HG02610 (cell line): ENCODE measurements around the gene UVRAG.
A peak's percentile ranks its signal among the peaks of the same experiment; 100 is the strongest.

Experiments
- ATAC-seq: cut with Tn5 transposase; IDR thresholded peaks from one replicate; pipeline ENCODE4 v1.9.1; 2021; ENCODE audit warnings: mild to moderate bottlenecking, moderate library complexity; ENCODE audit not compliant: unreplicated experiment

The UVRAG gene

DNA sequence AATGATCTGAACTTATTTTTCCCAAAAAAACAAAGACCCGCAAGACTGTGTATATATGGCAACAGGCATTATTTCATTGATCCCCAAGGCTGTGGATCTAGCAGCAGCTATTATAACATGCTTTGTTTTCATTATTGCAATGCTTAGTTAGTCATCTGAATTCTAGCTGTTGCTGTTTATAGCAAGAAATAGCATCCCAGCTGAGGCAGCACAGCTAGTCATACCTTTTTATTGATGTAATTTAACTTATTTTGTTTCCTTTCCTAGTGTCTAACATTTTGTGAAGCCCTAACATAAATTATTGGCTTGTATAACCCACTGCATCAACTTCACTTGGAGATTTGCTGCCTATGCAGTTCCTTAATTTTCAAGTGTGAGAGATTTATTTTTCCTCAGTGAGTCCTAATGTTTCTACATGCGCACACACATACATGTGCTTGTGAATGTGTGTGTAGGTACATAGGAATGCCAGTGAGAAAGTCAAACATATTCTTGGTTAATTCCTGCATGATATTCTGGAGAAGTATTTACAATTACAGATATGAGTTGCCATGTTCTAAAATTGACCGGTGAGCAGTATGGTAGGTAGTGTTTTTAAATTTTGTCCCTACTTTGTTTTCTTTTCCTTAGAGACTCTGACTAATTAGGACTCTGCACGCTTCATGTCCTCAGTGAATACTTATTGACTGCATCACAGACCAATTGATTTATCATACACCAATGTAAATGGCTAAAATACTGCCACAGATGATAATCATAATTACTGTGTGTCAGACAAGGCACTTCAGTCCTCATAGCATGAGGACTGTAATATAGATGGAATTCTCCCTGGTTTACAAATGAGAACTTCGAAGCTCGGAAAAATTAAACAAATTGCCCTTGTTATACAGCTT is 272.0 kb downstream of the UVRAG start:
- ATAC-seq, result no peak

DNA sequence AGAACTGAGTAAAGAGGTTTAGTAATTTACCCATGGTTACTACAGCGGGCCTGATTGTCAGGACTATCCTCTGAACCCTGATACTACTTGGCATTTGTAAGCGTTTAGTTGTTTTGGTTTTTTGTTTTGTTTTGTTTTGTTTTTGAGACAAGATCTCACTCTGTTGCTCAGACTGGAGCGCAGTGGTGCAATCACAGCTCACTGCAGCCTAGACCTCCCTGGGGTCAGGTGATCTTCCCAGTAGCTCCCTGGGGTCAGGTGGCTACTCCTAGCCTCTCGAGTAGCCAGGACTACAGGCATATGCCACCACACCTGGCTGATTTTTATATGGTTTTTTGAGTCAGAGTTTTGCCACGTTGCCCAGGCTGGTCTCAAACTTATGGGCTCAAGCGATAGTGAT is 272.7 kb downstream of the UVRAG start:
- ATAC-seq, result no peak

DNA sequence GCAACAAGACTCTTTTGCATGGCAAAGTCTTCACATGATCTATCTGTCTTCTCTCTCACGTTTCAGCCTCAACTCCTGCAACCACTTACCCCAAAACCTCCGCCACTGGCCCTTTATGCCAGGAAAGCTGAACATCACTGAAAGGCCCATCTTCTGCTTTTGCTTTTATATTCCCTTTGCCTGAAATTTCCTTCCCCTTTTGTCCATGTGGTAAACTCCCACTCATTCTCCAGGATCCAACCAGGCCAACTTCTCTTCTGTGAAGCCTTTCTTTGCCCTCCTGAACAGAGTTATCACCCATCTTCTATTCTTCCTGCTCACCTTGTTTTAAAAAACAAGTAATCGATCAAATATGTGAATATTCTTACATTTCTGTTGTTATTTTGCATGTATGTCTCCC is 273.5 kb downstream of the UVRAG start:
- ATAC-seq, result no peak

GRCh38 chr11:76090174-76090573 is 275.2 kb downstream of the UVRAG start:
- ATAC-seq, result no peak

DNA sequence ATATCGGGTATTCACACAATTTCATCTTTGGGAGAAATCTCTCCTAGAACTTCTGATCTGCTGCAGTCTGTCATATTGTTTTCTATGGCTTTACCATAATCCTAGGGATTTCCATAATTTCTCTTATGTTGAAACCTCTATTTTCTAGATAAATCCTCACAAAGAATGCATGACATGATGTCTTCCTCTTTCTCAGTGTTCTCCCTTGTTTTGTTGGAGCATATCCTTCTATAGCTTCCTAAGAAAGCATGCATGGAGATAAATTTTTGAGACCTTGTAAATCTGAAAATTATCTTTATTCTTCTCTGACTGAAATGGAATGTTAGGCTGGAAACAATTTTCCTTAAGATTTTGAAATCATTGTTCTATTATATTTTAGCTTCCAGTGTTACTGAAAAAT is 275.8 kb downstream of the UVRAG start:
- ATAC-seq, result no peak

GRCh38 chr11:76094740-76095139 is 279.7 kb downstream of the UVRAG start:
- ATAC-seq, result no peak

DNA sequence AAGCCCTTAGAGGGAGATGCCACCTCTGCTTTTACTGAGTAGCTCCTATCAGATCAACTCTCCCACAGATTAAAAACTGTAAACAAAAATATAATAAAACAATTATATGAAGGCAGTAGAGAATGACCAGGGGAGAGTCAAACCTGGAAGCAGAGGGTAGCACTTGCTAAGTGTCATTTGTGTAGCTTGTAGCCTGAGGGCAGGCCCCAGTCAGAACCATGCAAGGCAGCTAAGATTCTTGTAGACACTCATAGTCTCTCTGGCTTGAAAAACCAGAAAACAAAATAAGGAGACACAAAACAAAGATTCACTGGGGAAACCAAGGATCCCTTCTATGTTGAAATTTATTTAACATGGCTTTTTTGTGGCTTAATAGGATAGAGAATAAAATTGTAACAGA is 280.9 kb downstream of the UVRAG start:
- no peak for ATAC-seq

- no peak for ATAC-seq
Observed at GRCh38 chr11:76096552-76096951, 281.5 kb downstream of the UVRAG start.

- no peak for ATAC-seq
Observed at GRCh38 chr11:76102802-76103201, 287.8 kb downstream of the UVRAG start.

GRCh38 chr11:76103460-76103859 is 288.4 kb downstream of the UVRAG start:
- ATAC-seq, result no peak

DNA sequence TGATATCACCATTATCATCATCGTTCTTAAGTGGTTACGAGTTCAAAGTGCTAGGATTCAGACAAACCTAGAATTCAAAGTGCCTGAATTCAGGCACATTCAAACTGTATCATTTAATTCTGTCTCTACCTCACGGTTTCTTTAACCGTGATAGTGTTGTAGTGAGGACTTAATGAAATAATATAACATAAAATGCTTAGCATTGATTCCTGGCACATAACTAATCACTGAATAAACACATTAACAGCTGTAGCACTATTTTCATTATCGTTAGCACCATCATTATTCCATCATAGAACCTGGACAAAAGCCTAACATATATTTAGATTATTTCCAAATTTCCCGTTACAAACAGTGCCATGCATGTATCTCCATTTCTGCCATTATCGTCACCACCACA is 289.3 kb downstream of the UVRAG start:
- ATAC-seq, result no peak

DNA sequence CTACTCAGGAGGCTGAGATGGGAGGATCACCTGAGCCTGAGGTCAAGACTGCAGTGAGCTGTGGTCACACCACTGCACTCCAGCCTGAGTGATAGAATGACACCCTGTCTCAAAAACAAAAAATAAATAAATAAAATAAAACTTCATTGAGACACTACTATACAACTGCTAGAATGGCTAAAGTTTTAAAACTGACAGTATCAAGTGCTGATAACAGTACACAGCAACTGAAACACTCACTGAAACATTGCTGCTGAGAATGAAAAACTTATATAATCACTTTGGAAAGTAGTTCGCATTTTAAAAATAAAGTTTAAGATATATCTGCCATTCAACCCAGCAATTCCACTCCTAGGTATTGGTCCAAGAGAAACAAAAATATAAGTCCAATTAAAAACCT is 290.6 kb downstream of the UVRAG start:
- ATAC-seq, result no peak

GRCh38 chr11:76107971-76108370 is 293.0 kb downstream of the UVRAG start:
- ATAC-seq, result no peak

- no peak for ATAC-seq
Observed at GRCh38 chr11:76114238-76114637, 299.2 kb downstream of the UVRAG start.

DNA sequence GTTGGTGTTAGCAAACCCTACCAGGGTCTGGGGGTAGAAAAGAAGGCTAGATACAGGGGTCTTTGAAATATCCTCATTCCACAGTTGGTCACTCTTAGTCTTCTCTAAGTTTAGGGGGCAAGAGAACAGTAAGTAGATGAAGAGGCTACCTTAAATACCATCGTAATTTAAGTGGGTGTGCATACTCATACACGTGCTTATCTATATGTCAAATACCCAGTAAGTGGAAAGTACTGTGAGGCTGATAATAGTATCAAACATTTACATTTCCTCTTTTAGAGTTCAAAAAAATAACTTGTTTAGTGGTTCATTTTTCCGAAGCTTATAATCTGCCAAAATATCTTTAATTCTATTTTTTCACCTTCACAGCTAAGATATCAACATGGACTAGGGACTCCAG is 300.5 kb downstream of the UVRAG start:
- no peak for ATAC-seq

DNA sequence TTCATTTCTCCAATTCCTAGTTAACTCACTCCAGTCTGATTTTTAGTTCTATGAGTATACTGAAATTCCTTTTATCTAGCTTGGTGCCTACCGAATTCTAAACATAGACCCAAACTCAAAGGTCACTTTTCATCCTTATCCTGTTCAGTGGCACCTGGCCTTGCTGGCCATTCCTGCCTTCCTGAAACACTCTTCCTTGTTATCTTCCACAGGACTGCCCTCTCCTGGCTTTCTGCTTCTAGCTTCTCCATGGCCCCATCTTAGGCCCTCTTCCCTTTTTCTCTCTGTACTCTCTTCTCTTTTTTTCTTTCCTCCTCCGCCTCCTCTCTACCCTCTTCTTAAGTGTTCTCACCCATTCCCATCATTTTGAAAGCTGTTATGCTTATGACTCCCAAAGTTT is 304.0 kb downstream of the UVRAG start:
- ATAC-seq, result no peak

- ATAC-seq, result no peak
Observed at GRCh38 chr11:76119779-76120178, 304.8 kb downstream of the UVRAG start.

DNA sequence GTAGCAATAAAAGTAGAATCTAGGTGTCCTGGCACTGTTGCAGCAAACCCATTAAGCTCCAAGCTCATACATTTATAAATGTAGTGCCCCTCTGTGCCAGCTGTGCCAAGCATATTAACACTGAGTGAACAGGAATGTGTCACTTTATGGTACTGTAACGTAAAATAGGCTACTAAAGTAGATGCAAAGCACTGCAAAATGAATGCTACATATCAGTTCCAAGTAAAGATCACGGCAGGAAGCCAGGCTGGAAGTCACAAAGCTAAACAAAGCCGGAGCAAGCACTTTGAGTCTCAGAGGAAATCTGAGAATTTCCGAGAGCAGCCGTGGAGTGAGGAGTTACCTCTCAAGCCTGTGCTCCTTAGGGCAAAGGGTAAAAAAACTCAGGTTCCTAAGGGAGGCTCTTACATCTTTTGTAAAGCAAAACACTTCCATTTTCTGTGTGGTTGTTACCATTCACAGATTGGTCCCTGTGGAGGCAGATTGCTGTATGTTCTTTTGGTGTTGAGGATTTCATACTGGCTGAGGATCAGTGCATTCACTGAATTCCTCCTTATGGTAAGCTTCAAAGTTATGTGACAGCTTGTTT is 305.6 kb downstream of the UVRAG start:
- ATAC-seq, result no peak

- no peak for ATAC-seq
Observed at GRCh38 chr11:76123248-76123647, 308.2 kb downstream of the UVRAG start.

GRCh38 chr11:76124905-76125770 is 310.1 kb downstream of the UVRAG start:
- ATAC-seq, result peak; percentile 53

GRCh38 chr11:76129729-76130128 is 314.7 kb downstream of the UVRAG start:
- no peak for ATAC-seq

DNA sequence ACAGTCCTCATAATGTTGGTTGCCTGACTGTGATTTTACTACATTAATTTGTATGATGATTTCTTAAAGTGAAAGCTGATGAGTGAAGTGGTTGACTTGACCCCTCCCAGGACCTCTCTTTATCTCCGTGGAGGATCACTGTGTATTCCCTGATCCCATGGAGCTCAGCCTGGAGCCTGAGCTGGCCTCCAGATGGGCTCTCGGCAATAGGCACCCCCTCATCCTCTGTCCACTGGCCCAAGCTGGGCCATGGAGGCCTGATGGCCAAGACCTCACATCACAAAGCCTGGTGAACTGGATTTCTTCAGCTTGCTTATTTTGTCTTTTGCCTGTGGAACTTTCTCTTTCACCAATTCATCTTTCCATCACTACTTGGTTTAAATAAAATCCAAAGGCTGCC is 316.1 kb downstream of the UVRAG start:
- no peak for ATAC-seq
